Adrenal gland (tissue), 12 donors: ENCODE data around the gene GNLY. TPM values are rescaled to one million over a fixed set of nuclear protein-coding genes. Genes with fewer than 3 reads are reported as not detected.

ENCODE experiments used
- DNase-seq, 7 donors: peaks; one replicate each; pipeline ENCODE4 v3.0.0-alpha.2; 2019 to 2020
- H3K27ac ChIP-seq, 5 donors: fragments of 200-600 bp; sonication (generic) in 4 of 5; 1 replicate in 3 of 5; 2 replicates in 2 of 5; pipeline versions ENCODE4 v1.5.1 to v1.8.0; 2016 to 2020; ENCODE audit warnings: mild to moderate bottlenecking in 1 of 5
- H3K27me3 ChIP-seq: fragments of 200-600 bp; 2 replicates; pipeline ENCODE4 v1.8.0; 2021
- H3K36me3 ChIP-seq, 2 donors: fragments of 200-600 bp; replicated peaks in 1 of 2; 1 replicate in 1 of 2; 2 replicates in 1 of 2; pipeline versions ENCODE4 v1.5.1 to v1.8.0; 2018 to 2022
- H3K4me1 ChIP-seq, 2 donors: fragments of 200-600 bp; replicated peaks in 1 of 2; 1 replicate in 1 of 2; 2 replicates in 1 of 2; pipeline versions ENCODE4 v1.5.1 to v1.8.0; 2018 to 2021
- H3K4me3 ChIP-seq, 4 donors: fragments of 200-600 bp; sonication (generic) in 3 of 4; one replicate each; pipeline ENCODE4 v1.5.1; 2016 to 2018
- H3K9me3 ChIP-seq, 3 donors: fragments of 200-600 bp; sonication (generic) in 1 of 3; replicated peaks in 1 of 3; 1 replicate in 2 of 3; 2 replicates in 1 of 3; pipeline versions ENCODE4 v1.5.1 to v1.8.0; 2016 to 2021
- CTCF ChIP-seq, 6 experiments: fragments of 450-650 bp in 4 of 6; fragments of 200-600 bp in 2 of 6; sonication (generic) in 1 of 6; IDR thresholded peaks; 1 replicate in 5 of 6; 2 replicates in 1 of 6; pipeline versions ENCODE4 v1.5.1 to v1.8.0; 2016 to 2021; ENCODE audit warnings: antibody characterized with exemption in 6 of 6, mild to moderate bottlenecking in 2 of 6, moderate library complexity in 1 of 6
- POLR2A ChIP-seq, 2 donors: fragments of 450-650 bp; IDR thresholded peaks; one replicate each; pipeline ENCODE4 v1.6.1; 2017; ENCODE audit warnings: antibody characterized with exemption in 2 of 2, mild to moderate bottlenecking in 2 of 2, moderate library complexity in 1 of 2
- WGBS, 4 donors: extraction: QIAGEN DNeasy Blood & Tissue Kit in 2 of 4; methylation state at CpG; one replicate each; pipeline versions ENCODE4 v1.1.5 to v1.1.7; 2013 to 2017; 5-methylcytosine and 5-hydroxymethylcytosine counted together
- intact Hi-C, 2 donors: fragments of 100-400 bp; cut with DNase I; formaldehyde crosslinking; loops; one replicate each; pipeline versions ENCODE4 v1.14.1 to v1.15.0; 2022 to 2023
- polyA plus RNA-seq, 3 donors: library from polyadenylated mRNA; stranded (reverse); fragments of 200-250 nt in 2 of 3; fragments of 350-450 nt in 1 of 3; fragmentation: Illumina TruSeq in 1 of 3; extraction: RNeasy Lipid Tissue Mini Kit (QIAGEN cat#74804) in 1 of 3; gene quantifications; one replicate each; pipeline ENCODE4 v1.2.3, GENCODE V29; 2013 to 2014
- total RNA-seq, 9 donors: library from RNA; depleted of rRNA in 4 of 9; stranded (reverse); fragments of >200 nt in 4 of 9; fragments of 120-200 nt in 1 of 9; fragmentation: NEBNext Ultra II Directional in 1 of 9; extraction: Animal tissue kit (Norgen Biotek cat#: 25700) in 1 of 9; gene quantifications; one replicate each; pipeline versions ENCODE4 v1.1.0 to v1.2.4, GENCODE V29; 2013 to 2023
- donor health status: healthy with polysubstance abuse.
- donor health status: Bipolar disorder and iron deficiency.
- donor health status: DM: yes; HTN: yes; CAD: no.
- donor health status: DM: no; HTN: no; CAD: no.
- donor health status: DM: no; HTN: no; CAD: no.
- donor health status: DM: yes; HTN: yes; CAD: no.

GNLY gene
- total and polyA plus RNA-seq, 12 donors = 0.28 to 6.7 (median 1.3) TPM; not detected in 1

GRCh38 chr2:85681776-85682175 lies 12.4 kb upstream of the GNLY start:
- Histone ChIP-seq H3K27ac (no peak overlapping the region), H3K9me3 (no peaks in the 10 kb centered on the region), H3K4me3 (no peak overlapping the region), H3K36me3 (no peaks in the 10 kb centered on the region), H3K4me1 (peaks cover 0 to 11% of the 10 kb centered on the region in 2 donors), H3K27me3 (no peaks in the 10 kb centered on the region)
- 67 to 100% (median 86%) methylated on average over 1 of the region's 1 CpG for WGBS, 4 donors
- DNase-seq = peak in 1 of 7 donors; percentile 6
- TF ChIP-seq POLR2A (IDR thresholded peaks at IDR 0.05) (no peak), CTCF (IDR thresholded peaks at IDR 0.05) (no peak)
- intact Hi-C loops = no loop called here

- H3K27ac ChIP-seq = no peak overlapping the region
- intact Hi-C loops = no loop called here
- no peaks in the 10 kb centered on the region for H3K27me3 ChIP-seq
- TF ChIP-seq POLR2A (IDR thresholded peaks at IDR 0.05) = no peak
- no peak for TF ChIP-seq CTCF (IDR thresholded peaks at IDR 0.05)
- peak in 1 of 7 donors; percentile 16 for DNase-seq
- H3K4me1 ChIP-seq = peaks cover 0 to 11% of the 10 kb centered on the region in 2 donors
- 86 to 96% (median 95%) methylated on average over 4 to 5 of the region's 5 CpGs for WGBS, 4 donors
- no peaks in the 10 kb centered on the region for H3K9me3 ChIP-seq
- no peak overlapping the region for H3K4me3 ChIP-seq
- no peaks in the 10 kb centered on the region for H3K36me3 ChIP-seq
Measured at GRCh38 chr2:85682378-85682777, 11.8 kb upstream of the GNLY start.

GRCh38 chr2:85684380-85684779 lies 9.8 kb upstream of the GNLY start:
- no peaks in the 10 kb centered on the region for H3K36me3 ChIP-seq
- WGBS, 4 donors = 90 to 92% (median 92%) methylated on average over 4 of the region's 4 CpGs
- H3K9me3 ChIP-seq = no peaks in the 10 kb centered on the region
- H3K4me3 ChIP-seq = no peak overlapping the region
- no peak for DNase-seq
- no peak overlapping the region for H3K27ac ChIP-seq
- TF ChIP-seq CTCF (IDR thresholded peaks at IDR 0.05) (no peak), POLR2A (IDR thresholded peaks at IDR 0.05) (no peak)
- peaks cover 0 to under 1% of the 10 kb centered on the region in 2 donors for H3K4me1 ChIP-seq
- H3K27me3 ChIP-seq = no peaks in the 10 kb centered on the region
- intact Hi-C loops = no loop called here

GRCh38 chr2:85684806-85685205 lies 9.4 kb upstream of the GNLY start:
- intact Hi-C loops = no loop called here
- DNase-seq = no peak
- Histone ChIP-seq H3K4me3 (no peak overlapping the region), H3K9me3 (no peaks in the 10 kb centered on the region), H3K27me3 (no peaks in the 10 kb centered on the region), H3K36me3 (no peaks in the 10 kb centered on the region), H3K27ac (no peak overlapping the region), H3K4me1 (no peaks in the 10 kb centered on the region)
- no peak for TF ChIP-seq POLR2A (IDR thresholded peaks at IDR 0.05)
- no peak for TF ChIP-seq CTCF (IDR thresholded peaks at IDR 0.05)
- 78 to 88% (median 83%) methylated on average over 4 of the region's 4 CpGs for WGBS, 4 donors
